ENCODE results near the gene ZNF174. TPM values are rescaled to one million over a fixed set of nuclear protein-coding genes. Genes with fewer than 3 reads are reported as not detected.
A peak's percentile ranks its signal among the peaks of the same experiment; 100 is the strongest.

Gene ZNF174
- total RNA-seq, 2 donors from 2014 or later, result 4.9 to 13.0 TPM

DNA sequence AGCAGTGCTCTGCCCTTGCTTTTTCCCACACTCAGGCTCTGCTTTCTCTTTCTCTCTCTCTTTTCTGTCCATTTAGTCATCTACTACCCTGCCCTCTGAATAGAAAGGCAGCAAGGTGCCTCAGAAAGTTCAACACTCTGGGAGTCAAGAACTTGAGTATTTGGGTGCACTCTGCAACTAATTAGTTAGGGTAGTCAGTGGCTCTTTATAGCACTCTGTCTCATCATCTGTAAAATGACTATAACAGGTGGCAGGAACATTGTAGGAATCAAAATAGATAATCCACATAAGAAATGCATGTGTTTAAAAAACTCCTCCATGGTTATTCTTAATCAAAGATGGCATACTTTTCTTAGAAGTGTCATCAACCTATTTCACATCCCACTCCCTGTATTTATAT lies 38.1 kb upstream of the ZNF174 start:
- Histone ChIP-seq H3K9me3 (peaks cover 0 to 12% (median 0%) of the 10 kb centered on the region in 3 donors), H3K27me3 (no peaks in the 10 kb centered on the region), H3K4me1 (peaks cover 8% of the 10 kb centered on the region), H3K27ac (no peak overlapping the region), H3K36me3 (replicated peaks in 1 of 2; ENCODE audit: insufficient read depth in 1 of 2, low read depth in 2 of 2) (no peaks in the 10 kb centered on the region), H3K4me3 (no peak overlapping the region)
- TF ChIP-seq, protein P1, sequence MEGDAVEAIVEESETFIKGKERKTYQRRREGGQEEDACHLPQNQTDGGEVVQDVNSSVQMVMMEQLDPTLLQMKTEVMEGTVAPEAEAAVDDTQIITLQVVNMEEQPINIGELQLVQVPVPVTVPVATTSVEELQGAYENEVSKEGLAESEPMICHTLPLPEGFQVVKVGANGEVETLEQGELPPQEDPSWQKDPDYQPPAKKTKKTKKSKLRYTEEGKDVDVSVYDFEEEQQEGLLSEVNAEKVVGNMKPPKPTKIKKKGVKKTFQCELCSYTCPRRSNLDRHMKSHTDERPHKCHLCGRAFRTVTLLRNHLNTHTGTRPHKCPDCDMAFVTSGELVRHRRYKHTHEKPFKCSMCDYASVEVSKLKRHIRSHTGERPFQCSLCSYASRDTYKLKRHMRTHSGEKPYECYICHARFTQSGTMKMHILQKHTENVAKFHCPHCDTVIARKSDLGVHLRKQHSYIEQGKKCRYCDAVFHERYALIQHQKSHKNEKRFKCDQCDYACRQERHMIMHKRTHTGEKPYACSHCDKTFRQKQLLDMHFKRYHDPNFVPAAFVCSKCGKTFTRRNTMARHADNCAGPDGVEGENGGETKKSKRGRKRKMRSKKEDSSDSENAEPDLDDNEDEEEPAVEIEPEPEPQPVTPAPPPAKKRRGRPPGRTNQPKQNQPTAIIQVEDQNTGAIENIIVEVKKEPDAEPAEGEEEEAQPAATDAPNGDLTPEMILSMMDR (IDR thresholded peaks at IDR 0.05), result no peak
- TF ChIP-seq POLR2A (IDR thresholded peaks at IDR 0.05), result no peak
- no peak for DNase-seq
- intact Hi-C loops (cut with DNase I), result no loop called here
- no peak for ATAC-seq

DNA sequence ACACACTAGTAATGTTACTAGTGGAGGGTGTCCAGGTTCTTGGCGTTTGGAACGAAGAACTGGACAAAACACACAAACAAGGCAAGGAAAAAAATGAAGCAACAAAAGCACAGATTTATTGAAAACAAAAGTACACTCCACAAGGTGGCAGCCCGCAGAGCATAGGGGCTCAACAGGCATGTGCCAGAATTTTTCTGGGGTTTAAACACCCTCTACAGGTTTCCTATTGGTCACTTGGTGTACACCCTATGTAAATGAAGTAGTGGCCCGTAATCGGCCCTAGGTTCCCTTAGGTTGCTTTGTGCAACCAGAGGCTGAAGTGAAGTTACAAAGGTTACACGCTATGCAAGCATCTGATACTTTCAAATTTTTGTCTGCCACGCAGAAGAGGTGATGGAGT lies 37.2 kb upstream of the ZNF174 start:
- peaks cover 8% of the 10 kb centered on the region for H3K4me1 ChIP-seq

DNA sequence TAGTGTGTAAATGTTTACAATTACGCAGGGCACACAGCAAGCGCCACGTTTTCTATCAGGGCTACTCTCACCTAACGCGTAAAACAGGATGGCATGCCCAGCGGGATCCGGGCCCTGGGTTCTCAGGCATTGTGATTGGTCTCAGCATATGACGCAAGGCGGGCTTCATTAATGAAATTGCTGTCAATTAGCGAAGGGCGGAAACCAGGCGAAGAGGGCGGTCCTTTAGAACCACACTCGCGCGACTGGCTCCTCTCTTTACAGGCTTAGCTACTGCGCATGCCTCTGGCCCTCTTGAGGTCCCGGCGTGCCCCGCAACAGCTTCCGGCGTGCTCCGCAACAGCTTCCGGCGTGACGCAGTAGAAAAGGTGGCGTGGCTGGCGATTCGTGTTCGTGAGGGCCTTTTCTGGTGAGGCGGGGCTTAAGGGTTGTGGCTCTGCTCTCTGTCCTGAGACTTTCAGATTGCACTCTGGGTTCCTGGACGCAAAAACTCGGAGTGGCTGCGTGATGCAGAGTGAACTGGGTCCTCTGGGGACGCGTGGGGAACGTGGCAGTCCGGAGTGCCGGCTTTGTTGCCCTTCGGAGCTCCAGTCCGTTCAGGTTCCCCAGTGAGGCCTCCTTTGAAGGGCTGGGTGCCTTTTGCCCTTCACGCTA lies 36.1 kb upstream of the ZNF174 start:
- Histone ChIP-seq H3K4me1 (peaks cover 8% of the 10 kb centered on the region), H3K4me3 (no peak overlapping the region), H3K27ac (peak overlapping the region; percentile 39 to 76 (median 68)), H3K27me3 (no peaks in the 10 kb centered on the region), H3K9me3 (peaks cover 0 to 12% (median 0%) of the 10 kb centered on the region in 3 donors), H3K36me3 (replicated peaks in 1 of 2; ENCODE audit: insufficient read depth in 1 of 2, low read depth in 2 of 2) (no peaks in the 10 kb centered on the region)
- 6 to 12% methylated on average over 19 to 42 of the region's 42 CpGs for WGBS, 2 donors
- intact Hi-C loops (cut with DNase I), result no loop called here
- ATAC-seq (peak; percentile 97), DNase-seq (peak; percentile 84 to 94 (median 86))
- TF ChIP-seq, protein P1 (IDR thresholded peaks at IDR 0.05), result no peak
- TF ChIP-seq POLR2A (IDR thresholded peaks at IDR 0.05), result peak in 2 of 3 donors; percentile 56 to 64

More for the DNA sequence above, 37.2 kb upstream of the ZNF174 start:
- intact Hi-C loops (cut with DNase I), result no loop called here
- H3K36me3 ChIP-seq (replicated peaks in 1 of 2; ENCODE audit: insufficient read depth in 1 of 2, low read depth in 2 of 2), result no peaks in the 10 kb centered on the region
- ATAC-seq (no peak), DNase-seq (no peak)
- H3K27me3 ChIP-seq, result no peaks in the 10 kb centered on the region
- TF ChIP-seq, protein P1 (IDR thresholded peaks at IDR 0.05), result no peak
- no peak for TF ChIP-seq POLR2A (IDR thresholded peaks at IDR 0.05)
- no peak overlapping the region for H3K4me3 ChIP-seq
- H3K27ac ChIP-seq, result no peak overlapping the region
- WGBS, 2 donors, result 71 to 94% methylated on average over 7 of the region's 7 CpGs
- peaks cover 0 to 12% (median 0%) of the 10 kb centered on the region in 3 donors for H3K9me3 ChIP-seq

DNA sequence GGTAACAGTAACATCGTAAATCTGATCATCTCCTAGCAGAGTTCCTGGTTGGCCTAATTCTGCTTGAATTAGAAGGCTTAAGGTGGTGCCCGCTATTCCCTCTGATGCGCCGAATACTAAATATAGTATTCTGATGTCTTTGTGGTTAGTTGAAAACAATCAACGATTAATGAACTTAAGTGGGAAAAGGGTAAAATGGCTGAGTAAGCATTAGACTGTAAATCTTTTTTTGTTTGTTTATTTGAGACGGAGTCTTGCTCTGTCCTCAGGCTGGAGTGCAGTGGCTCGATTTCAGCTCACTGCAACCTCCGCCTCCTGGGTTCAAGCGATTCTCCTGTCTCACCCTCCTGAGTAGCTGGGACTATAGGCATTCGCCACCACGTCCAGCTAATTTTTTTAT lies 31.9 kb upstream of the ZNF174 start:
- no peaks in the 10 kb centered on the region for H3K27me3 ChIP-seq
- H3K9me3 ChIP-seq, result peaks cover 0 to 26% (median 0%) of the 10 kb centered on the region in 3 donors
- H3K4me1 ChIP-seq, result peaks cover 8% of the 10 kb centered on the region
- H3K27ac ChIP-seq, result no peak overlapping the region
- no peaks in the 10 kb centered on the region for H3K36me3 ChIP-seq (replicated peaks in 1 of 2; ENCODE audit: insufficient read depth in 1 of 2, low read depth in 2 of 2)
- intact Hi-C loops (cut with DNase I), result no loop called here
- DNase-seq (no peak), ATAC-seq (no peak)
- TF ChIP-seq, protein P1 (IDR thresholded peaks at IDR 0.05), result no peak
- TF ChIP-seq POLR2A (IDR thresholded peaks at IDR 0.05), result no peak
- H3K4me3 ChIP-seq, result no peak overlapping the region
- 84 to 91% methylated on average over 11 of the region's 11 CpGs for WGBS, 2 donors

DNA sequence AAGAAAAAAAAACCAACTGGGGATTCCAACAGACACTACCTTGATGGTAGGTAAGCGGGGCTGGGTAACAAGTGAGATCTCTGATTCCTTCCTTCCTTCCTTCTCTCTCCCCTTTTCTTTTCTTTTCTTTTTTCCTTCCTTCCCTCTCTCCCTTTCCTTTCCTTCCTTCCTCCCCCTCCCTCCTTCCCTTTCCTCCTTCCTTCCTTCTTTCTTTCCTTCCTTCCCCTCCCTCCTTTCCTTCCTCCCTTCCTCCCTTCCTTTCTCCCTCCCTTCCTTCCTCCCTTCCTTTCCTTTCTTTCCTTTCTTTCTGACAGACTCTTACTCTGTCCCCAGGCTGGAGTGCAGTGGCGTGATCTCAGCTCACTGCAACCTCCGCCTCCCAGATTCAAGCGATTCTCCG lies 25.3 kb upstream of the ZNF174 start:
- H3K27me3 ChIP-seq, result no peaks in the 10 kb centered on the region
- intact Hi-C loops (cut with DNase I), result no loop called here
- no peak for DNase-seq
- H3K4me3 ChIP-seq, result no peak overlapping the region
- H3K36me3 ChIP-seq (replicated peaks in 1 of 2; ENCODE audit: insufficient read depth in 1 of 2, low read depth in 2 of 2), result no peaks in the 10 kb centered on the region
- no peak for ATAC-seq
- TF ChIP-seq, protein P1 (IDR thresholded peaks at IDR 0.05), result no peak
- no peak for TF ChIP-seq POLR2A (IDR thresholded peaks at IDR 0.05)
- no peak overlapping the region for H3K27ac ChIP-seq
- H3K4me1 ChIP-seq, result no peaks in the 10 kb centered on the region
- WGBS, 2 donors, result 89 to 93% methylated on average over 5 of the region's 5 CpGs
- H3K9me3 ChIP-seq, result peaks cover 0 to 54% (median 0%) of the 10 kb centered on the region in 3 donors
